GM21367 (cell line): ENCODE data around the gene MSH2.
"Not testable (repeated sequence)": the region's sequence is repeated elsewhere in the genome, so short reads cannot be mapped to it uniquely, and the experiment has no call there.

Experiments used
- ATAC-seq: cut with Tn5 transposase; IDR thresholded peaks from one replicate; pipeline ENCODE4 v1.9.1; 2021; ENCODE audit not compliant: unreplicated experiment

The MSH2 gene

GRCh38 chr2:47402805-47403608 is at the start of gene MSH2:
Gene MSH2 (plus strand): TSS chr2:47403156. CDS start chr2:47403192, 36 bp downstream.
- ATAC-seq = peak; percentile 92

- ATAC-seq = no peak
These were observed 48.7 kb upstream of the MSH2 start for GRCh38 chr2:47354013-47354847.

- ATAC-seq = no peak
These were observed 48.1 kb upstream of the MSH2 start for GRCh38 chr2:47354848-47355204.

GRCh38 chr2:47357483-47357882 is 45.5 kb upstream of the MSH2 start:
- ATAC-seq = no peak

- ATAC-seq = no peak
These were observed 43.5 kb upstream of the MSH2 start for GRCh38 chr2:47359375-47359868.

- no peak for ATAC-seq
These were observed 42.7 kb upstream of the MSH2 start for GRCh38 chr2:47360283-47360682.

- ATAC-seq = no peak
These were observed 42.0 kb upstream of the MSH2 start for GRCh38 chr2:47360927-47361326.

- ATAC-seq = not testable (repeated sequence)
These were observed 41.3 kb upstream of the MSH2 start for GRCh38 chr2:47361505-47362229.

- no peak for ATAC-seq
These were observed 29.2 kb upstream of the MSH2 start for GRCh38 chr2:47373747-47374146.

- no peak for ATAC-seq
These were observed 27.6 kb upstream of the MSH2 start for GRCh38 chr2:47375307-47375706.

- no peak for ATAC-seq
These were observed 23.6 kb upstream of the MSH2 start for GRCh38 chr2:47379384-47379783.

GRCh38 chr2:47381408-47381807 is 21.5 kb upstream of the MSH2 start:
- no peak for ATAC-seq

- ATAC-seq = no peak
These were observed 16.4 kb upstream of the MSH2 start for GRCh38 chr2:47386551-47386950.

- ATAC-seq = no peak
These were observed 14.1 kb upstream of the MSH2 start for GRCh38 chr2:47388888-47389287.

- no peak for ATAC-seq
These were observed 13.3 kb upstream of the MSH2 start for GRCh38 chr2:47389692-47390091.

GRCh38 chr2:47401789-47402554 is 984 bp upstream of the MSH2 start:
- no peak for ATAC-seq

GRCh38 chr2:47402555-47402804 is 476 bp upstream of the MSH2 start:
- no peak for ATAC-seq

- no peak for ATAC-seq
These were observed 745 bp downstream of the MSH2 start for GRCh38 chr2:47403609-47404193.

- ATAC-seq = no peak
These were observed 1.4 kb downstream of the MSH2 start for GRCh38 chr2:47404356-47404755.

GRCh38 chr2:47405757-47406156 is 2.8 kb downstream of the MSH2 start:
- ATAC-seq = no peak
